Keratinocyte (primary cell): ENCODE data around the gene MSX2.

Experiments
- CTCF ChIP-seq, 3 experiments: IDR thresholded peaks in 1 of 3; conservative IDR thresholded peaks in 1 of 3; optimal IDR thresholded peaks in 1 of 3; 2 replicates in 2 of 3; 3 replicates in 1 of 3; pipeline versions ENCODE3 to v1.5.1; 2011; ENCODE audit warnings: low read length in 3 of 3, mild to moderate bottlenecking in 3 of 3, moderate library complexity in 2 of 3, control low read depth in 1 of 3, inconsistent platforms in 1 of 3; ENCODE audit not compliant: insufficient read depth in 2 of 3; ENCODE audit errors: extremely low read depth in 1 of 3
- EZH2 ChIP-seq: IDR thresholded peaks from one replicate; pipeline ENCODE4 v1.6.1; 2012; ENCODE audit warnings: inconsistent platforms, mild to moderate bottlenecking, low read length, moderate library complexity

- no peak for TF ChIP-seq CTCF (optimal IDR thresholded peaks at IDR 0.05 in 1 of 3, IDR thresholded peaks at IDR 0.05 in 1 of 3, conservative IDR thresholded peaks at IDR 0.05 in 1 of 3; ENCODE audit: extremely low read depth in 1 of 3, insufficient read depth in 2 of 3, low read length in 3 of 3)
- TF ChIP-seq EZH2, result peak; percentile 45
These were observed 27.0 kb downstream of the MSX2 start for GRCh38 chr5:174751154-174752000.
